Measurements from ENCODE around the gene MYLK3.

DNA sequence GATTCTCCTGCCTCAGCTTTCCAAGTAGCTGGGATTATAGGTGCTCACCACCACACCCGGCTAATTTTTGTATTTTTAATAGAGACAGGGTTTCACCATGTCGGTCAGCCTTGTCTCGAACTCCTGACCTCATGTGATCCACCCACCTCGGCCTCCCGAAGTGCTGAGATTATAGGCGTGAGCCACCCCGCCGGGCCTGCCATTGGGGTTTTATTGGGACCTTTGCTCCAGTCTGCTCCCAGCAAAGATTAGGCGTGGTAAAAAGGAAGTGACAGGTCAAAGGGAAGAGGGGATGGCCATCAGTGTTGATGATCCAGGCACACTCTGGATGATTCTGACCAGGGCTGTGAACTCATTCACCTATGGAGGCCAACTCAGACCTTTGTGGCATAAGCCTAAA lies 20.5 kb downstream of the MYLK3 start:
- TF ChIP-seq POLR2A (IDR thresholded peaks at IDR 0.05): no peak
- TF ChIP-seq, protein P1, sequence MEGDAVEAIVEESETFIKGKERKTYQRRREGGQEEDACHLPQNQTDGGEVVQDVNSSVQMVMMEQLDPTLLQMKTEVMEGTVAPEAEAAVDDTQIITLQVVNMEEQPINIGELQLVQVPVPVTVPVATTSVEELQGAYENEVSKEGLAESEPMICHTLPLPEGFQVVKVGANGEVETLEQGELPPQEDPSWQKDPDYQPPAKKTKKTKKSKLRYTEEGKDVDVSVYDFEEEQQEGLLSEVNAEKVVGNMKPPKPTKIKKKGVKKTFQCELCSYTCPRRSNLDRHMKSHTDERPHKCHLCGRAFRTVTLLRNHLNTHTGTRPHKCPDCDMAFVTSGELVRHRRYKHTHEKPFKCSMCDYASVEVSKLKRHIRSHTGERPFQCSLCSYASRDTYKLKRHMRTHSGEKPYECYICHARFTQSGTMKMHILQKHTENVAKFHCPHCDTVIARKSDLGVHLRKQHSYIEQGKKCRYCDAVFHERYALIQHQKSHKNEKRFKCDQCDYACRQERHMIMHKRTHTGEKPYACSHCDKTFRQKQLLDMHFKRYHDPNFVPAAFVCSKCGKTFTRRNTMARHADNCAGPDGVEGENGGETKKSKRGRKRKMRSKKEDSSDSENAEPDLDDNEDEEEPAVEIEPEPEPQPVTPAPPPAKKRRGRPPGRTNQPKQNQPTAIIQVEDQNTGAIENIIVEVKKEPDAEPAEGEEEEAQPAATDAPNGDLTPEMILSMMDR (IDR thresholded peaks at IDR 0.05): no peak

Data from sigmoid colon (tissue), 3 donors.